GM19324 (cell line): ENCODE results near the gene TMEM222.
"Not testable (repeated sequence)": the region's sequence is repeated elsewhere in the genome, so short reads cannot be mapped to it uniquely, and the experiment has no call there.

Experiments
- ATAC-seq: cut with Tn5 transposase; IDR thresholded peaks from one replicate; pipeline ENCODE4 v1.9.1; 2021; ENCODE audit warnings: mild to moderate bottlenecking, moderate library complexity; ENCODE audit not compliant: unreplicated experiment, low FRiP score

The TMEM222 gene, protein sequence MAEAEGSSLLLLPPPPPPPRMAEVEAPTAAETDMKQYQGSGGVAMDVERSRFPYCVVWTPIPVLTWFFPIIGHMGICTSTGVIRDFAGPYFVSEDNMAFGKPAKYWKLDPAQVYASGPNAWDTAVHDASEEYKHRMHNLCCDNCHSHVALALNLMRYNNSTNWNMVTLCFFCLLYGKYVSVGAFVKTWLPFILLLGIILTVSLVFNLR

DNA sequence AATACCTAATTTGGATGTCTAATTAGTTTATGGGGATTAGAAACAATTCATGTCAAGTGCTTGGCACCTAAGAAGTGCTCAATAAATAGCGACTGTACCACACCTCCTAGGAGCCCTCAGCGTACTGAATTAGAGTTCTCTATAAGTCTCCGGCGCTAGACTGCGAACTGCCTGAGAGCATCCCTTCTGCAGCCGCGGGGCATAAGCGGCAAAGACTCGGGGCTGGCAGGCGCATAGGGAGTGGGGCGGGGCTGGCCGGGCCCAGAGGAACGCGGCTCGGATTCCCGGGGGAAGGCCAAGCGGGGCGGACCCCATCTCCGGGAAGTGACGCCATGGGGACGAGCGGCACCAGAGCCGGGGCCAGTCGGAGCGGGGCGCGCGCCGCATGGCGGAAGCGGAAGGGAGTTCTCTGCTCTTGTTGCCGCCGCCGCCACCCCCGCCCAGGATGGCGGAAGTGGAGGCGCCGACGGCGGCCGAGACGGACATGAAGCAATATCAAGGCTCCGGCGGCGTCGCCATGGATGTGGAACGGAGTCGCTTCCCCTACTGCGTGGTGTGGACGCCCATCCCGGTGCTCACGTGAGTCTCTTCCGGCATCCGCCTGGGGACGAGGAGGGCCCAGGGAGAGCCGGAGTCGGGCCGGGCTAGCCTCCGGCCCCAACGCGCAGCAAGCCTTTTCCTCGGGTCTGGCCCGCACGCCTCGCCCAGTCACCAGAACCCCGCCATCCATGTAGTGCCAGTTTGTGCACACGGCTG lies at the start of gene TMEM222:
Gene TMEM222, plus strand, starts transcription at position 351 of the 756 bp plus-strand sequence. Its CDS starts 35 bp downstream, at position 386.
- ATAC-seq, result peak; percentile 95

DNA sequence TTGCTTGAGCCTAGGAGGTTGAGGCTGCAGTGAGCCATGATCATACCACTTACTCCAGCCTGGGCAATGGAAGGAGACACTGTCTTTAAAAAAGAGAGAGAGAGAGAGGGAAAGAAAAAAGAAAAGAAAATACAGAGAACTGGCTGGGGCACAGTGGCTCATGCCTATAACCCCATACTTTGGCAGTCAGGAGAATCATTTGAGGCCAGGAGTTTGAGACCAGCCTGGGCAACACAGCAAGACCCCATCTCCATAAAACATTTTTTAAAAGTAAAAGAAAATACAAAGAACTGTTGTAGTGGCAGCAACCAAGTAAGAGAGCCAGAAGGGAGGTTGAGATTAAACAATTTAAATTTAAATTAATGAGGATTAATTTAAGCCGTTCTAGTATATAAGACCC lies 47.8 kb upstream of the TMEM222 start:
- no peak for ATAC-seq

DNA sequence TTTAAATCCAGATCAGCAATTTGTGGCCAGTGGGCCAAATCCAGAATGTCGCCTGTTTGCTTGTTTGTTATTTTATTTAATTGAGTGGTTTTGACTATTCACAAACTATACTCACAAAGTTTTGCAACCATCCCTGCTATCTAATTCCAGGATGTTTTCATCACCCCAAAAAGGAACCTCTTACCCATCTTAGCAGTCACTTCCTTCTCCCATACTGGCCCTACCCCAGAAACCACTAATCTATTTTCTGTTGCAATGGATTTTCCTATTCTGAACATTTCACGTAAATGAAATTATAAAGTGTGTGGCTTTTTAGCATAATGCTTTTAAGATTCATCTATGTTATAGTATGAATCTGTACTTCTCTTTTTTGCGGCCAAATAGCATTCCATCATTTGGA lies 46.3 kb upstream of the TMEM222 start:
- no peak for ATAC-seq

DNA sequence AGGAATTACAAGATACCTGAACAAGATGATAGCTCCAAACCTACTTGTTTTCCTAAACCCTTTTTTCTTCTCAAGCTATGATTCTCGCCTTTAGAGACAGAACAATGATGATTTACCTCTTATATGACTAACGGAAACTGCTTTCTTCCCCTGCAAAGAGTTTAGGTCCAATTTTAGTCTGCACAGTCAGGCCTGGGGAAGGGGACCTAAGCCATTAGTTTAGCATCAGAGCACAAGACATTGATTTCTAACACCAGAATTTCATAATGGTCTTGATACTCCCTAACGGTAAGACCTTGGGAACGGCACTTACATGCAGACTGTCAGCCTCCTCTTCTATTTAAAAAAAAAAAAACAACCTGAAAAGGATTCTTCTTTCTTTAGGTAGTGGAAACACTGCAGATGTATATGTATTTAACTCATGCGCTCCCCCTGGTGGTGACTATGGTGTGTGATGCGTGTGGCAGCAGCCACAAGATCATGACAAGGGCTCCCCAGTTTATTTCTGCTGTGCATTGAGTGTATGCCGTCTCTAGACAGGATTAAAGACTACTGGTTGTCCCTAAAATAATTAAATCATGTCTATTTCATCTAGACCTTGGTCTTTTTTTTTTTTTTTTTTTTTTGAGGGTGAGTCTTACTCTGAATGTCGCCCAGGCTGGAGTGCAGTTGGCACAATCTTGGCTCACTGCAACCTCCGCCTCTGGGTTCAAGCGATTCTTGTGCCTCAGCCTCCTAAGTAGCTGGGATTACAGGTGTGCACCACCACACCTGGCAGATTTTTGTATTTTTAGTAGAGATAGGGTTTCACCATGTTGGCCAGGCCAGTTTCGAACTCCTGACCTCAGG lies 37.3 kb upstream of the TMEM222 start:
- ATAC-seq, result no peak

DNA sequence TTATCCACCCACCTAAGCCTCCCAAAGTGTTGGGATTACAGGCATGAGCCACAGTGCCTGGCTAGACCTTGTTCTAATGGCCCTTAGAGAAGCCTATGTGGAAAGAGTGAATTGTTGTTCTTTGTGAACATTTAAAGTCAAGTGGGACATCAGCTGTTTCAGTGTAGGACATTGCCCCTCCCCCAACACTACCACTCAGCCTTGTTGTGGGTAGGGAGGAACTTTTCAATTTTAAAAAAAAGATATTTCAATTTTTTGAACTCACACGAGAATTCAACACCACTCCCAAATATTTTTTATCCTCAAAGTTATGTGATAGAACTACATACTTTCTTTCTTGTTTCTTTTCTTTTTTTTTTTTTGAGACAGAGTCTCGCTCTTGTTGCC lies 36.7 kb upstream of the TMEM222 start:
- ATAC-seq, result no peak

DNA sequence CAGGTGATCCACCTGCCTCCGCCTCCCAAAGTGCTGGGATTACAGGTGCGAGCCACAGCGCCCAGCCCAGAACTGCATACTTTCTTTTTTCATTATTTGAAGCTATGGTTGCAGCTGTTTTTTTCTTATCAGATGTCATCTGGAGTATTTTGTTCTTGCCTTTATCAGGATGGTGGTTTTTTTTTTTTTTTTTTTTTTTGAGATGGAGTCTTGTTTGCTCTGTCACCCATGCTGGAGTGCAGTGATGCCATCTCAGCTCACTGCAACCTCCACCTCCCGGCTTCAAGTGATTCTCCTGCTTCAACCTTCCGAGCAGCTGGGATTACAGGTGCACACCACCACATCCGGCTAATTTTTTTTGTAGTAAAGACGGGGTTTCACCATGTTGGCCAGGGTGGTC lies 36.1 kb upstream of the TMEM222 start:
- ATAC-seq, result not testable (repeated sequence)

DNA sequence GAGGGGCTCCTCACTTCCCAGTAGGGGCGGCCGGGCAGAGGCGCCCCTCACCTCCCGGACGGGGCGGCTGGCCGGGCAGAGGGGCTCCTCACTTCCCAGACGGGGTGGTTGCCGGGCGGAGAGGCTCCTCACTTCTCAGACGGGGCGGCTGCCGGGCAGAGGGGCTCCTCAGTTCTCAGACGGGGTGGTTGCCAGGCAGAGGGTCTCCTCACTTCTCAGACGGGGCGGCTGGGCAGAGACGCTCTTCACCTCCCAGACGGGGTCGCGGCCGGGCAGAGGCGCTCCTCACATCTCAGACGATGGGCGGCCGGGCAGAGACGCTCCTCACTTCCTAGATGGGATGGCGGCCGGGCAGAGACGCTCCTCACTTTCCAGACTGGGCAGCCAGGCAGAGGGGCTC lies 32.8 kb upstream of the TMEM222 start:
- not testable (repeated sequence) for ATAC-seq

DNA sequence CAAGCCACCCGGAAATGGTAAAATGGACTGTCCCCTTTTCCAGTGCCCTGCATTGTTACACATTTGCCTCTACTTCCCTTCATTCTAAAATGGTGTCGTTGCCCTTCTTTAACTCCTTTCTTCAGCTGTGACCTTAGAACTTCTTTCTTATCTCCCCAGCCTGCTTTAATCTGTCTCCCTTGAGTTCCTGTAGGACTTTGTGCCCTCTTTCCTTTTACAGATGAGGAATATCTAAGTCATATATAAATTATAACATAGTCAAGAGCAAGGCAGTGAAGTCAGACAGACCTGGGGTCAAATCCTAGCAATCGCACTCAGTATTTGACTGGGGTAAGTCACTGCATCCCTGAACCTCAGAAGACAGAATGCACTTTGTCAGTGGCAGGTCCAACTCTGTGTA lies 31.4 kb upstream of the TMEM222 start:
- no peak for ATAC-seq

DNA sequence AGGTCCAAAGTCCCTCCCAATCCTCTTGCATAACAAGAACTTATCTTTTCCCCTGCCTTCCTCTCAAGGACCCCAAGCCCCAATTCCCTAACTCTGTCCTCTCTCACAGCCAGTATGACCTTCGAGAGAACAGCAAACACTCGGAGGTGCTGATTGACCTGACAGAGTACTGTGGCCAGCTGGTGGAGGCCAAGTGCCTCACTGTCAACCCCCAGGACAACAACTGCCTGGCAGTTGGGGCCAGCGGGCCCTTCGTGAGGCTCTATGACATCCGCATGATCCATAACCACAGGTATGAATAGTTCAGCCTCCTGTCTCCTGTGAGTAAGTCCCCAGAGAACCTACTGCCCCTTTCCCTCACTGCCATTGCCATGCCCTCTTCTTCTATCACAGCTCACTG lies 29.9 kb upstream of the TMEM222 start:
- no peak for ATAC-seq

DNA sequence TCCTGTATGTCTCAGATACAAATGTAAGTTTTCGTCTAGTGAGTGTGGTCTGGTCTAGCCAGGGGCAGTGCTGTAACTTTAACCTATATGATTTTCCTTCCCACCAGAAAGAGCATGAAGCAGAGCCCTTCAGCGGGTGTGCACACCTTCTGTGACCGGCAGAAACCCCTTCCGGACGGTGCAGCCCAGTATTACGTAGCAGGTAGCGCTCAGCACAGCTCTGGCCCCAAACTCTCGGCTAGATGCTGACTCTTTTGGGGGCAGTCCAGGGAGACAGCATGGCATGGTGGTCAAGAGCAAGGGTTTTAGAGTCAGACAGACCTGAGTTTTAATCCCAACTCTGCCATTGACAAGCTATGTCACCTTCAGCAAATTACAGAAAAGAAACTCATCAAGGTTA lies 28.0 kb upstream of the TMEM222 start:
- no peak for ATAC-seq

DNA sequence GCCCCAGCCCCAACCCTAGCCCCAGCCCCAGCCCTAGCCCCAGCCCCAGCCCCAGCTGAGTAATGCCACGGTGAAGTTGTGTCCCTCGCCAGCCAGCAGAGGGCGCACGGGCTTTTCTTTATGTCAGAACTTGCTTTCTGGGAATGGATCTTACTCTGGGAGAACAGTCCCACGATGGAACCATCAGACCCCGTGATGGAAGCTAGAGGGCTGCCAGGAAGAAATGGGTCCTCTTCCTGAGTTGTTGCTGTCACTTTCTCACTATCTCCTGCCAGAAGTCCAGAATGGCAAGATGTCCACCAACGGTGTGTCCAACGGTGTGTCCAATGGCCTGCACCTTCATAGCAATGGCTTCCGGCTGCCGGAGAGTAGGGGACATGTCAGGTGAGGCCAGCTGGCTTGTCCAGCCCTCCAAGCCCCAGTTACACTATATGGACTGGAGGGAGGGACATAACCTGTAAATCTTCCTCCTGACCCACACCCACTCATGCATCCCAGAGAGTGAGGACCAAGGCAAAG lies 25.1 kb upstream of the TMEM222 start:
- ATAC-seq, result no peak

DNA sequence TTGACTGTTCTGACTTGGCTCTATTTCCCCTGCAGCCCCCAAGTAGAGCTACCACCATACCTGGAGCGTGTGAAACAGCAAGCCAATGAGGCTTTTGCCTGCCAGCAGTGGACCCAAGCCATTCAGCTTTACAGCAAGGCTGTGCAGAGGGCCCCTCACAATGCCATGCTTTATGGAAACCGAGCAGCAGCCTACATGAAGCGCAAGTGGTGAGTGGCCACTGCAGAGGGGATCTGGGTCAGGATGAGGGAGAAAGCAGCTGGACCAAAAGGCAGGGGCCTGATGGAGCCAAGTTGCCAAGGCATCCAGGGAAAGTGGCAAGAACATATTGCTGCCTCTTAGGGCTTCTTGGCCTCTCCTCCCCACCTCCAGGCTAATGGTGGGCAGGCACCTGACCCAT lies 24.1 kb upstream of the TMEM222 start:
- no peak for ATAC-seq

DNA sequence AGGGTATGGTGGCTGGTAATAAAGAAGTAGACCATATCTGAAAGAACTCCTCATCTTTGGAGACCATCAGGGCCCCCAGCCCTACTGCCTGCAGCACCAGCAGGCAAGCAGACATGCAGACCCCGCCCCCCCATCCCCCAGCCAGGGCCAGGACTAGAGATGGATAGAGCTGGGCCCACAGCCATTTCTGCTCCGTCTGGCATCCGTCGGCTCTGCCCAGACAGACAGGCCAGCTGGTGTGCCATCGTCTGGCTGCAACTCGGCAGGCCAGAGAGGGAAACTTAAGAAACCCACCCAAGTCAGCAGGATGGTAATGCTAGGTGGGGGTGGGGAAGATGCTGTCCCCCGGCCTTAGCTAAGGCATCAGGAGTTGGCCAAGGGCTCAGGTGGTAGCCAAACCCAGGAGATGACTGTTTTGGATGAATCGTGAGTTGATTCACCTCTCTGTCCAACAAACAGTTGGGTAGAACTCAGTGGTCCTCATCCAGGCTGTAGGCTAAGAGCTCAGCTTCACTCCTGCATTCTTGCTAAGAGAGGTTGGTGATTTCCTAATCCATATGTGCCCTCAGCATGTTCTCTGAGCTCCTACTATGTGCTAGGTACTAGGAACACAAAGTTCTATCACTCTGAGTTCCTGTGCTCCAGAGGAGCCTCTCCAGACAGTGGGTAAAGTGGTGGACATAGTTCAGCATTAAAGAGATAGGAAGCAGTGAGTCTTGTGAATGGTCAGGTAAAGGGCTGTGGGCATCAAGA lies 23.2 kb upstream of the TMEM222 start:
- no peak for ATAC-seq

DNA sequence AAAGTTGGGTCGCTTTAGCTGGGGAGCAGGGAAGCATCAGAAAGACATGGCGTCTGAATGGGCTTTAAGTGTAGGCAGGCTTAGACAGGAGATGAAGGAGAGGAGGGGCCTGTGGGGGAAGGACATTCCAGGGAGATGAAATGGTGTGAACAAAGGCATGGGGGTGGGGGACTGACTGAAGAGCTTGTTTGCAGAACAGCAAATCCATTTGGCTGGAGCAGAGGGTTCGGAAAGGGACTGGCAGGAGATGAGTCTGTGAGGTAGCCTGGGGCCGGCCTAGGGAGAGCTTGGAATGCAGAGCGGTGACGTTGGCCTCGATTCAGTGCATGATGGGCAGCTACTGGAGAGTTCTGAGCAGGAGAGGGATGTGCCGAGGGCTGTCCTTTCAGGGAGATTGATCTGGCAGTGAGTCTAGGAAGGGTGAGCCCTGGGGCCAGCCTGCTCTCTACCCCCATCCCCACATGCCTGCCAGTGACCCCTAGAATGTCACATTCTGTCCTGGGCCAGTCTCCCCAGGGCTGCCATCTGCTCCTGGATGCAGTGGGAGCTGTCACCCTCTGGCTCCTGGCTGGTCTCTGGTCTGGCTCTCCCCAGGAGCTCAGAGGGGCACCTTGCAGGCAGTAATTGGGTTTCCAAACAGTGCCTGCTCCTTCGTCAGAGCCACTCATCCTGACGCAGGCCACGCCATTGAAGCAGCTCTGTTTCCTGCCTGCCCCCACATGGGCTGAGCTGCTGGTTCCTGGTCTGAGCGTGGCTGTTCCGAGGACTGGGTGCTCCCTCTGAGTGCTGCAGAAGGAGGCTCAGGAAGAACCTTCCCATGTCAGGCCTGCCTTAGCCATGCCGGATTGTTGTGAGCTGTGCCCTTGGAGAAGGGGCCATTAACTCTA lies 22.3 kb upstream of the TMEM222 start:
- ATAC-seq, result no peak

DNA sequence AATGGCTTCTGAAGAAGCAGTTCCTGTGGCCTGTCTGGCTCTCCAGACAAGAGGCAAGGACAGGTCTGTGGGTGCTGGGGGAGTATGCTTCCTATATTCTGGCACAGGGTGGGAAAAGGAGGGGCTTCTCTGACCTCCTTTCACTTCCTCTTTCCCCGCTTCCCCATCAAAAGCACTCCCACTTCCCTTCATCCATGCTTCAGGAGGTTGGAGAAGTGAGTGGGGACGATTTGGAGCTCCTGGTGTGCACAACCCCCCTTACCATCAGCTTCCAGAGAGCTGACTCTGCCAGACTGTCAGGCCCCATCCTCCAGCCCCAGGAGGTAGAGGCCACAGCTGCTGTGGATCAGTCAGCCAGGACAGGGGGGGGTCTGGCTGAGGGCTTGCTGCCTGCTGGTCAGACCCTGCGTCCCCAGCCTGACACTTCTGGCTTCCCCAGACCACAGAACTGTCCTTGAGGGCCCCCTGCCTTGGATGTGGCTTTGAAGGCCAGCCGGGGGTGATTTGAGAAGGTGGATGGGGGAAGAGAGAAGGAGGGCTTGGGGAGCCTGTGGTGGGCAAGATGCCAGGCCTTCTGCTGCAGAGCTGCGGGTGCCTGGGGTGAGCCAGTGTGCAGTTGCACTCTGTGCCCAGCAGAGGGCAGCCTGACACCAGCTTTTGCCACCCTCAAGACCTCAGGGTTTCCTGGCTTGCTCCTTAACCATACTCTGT lies 21.5 kb upstream of the TMEM222 start:
- no peak for ATAC-seq

DNA sequence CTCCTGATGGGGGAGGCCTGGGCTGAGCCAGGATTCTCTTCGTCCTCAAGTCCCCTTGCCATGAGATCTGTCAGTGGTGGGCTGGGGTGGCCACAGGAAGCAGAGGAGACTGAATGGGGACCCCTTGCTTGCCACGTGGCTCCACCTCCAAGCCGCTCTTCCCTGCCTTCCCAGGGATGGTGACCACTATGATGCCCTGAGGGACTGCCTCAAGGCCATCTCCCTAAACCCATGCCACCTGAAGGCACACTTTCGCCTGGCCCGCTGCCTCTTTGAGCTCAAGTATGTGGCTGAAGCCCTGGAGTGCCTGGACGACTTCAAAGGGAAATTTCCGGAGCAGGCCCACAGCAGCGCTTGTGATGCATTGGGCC lies 20.9 kb upstream of the TMEM222 start:
- no peak for ATAC-seq

DNA sequence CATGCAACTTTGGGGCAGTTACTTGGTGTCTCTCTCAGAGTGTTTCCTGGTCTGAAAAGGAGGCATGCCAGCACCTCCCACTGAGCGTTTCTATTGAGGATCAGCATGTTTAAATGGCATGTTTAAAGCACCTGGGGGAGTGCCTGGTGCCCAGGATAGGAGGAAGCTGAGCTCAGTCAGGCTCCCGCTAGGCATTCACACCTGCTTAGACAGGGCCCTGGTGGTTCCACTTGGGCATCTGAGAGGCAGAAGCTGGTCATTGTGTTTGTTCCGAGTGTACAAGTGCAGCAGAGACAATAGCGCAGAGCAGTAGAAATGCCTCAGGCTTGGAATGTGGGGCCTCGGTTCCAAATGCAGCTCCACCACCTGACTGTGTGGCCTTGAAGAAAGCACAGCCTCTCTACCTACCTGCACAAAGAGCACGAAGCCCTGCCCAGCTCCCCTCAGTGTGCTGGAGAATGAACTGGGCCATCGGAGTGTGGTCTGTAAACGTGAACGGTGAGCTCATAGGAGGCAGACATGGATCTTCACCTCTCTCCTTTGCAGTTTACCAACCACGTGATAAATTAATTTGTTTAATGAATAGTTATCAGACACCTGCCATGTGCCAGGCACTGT lies 20.3 kb upstream of the TMEM222 start:
- ATAC-seq, result no peak

DNA sequence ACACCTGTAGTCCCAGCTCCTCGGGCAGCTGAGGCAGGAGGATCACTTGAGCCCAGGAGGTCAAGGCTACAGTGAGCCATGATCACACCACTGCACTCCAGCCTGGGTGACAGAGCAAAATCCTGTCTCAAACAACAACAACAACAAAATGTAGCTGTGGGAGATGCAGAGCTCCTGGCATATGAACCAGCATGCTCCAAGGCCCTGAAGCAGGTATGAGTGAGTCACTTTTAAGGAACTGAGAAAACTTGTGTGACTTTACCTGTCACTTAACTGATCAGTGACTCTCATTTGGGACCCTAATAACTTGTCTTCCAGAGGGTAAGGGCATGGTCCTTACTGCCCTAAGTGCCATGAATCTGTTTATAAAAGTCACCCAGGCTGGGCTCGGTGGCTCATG lies 19.4 kb upstream of the TMEM222 start:
- no peak for ATAC-seq

DNA sequence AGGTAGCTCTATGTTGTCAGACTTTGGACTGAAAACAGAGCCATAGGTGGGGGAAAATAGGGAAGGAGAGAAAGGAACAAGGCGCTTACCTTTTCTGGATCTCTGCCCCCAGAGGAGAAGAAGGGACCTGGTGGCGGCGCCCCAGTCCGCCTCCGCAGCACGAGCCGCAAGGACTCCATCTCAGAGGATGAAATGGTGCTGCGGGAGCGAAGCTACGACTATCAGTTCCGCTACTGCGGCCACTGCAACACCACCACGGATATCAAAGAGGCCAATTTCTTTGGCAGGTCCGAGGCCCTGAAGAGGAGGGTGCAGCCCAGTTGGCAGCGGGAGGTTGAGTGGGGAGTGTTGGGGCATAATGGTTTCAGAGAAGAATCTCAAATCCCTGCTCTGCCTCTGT lies 18.5 kb upstream of the TMEM222 start:
- no peak for ATAC-seq
